MM.1S (cell line): Measurements from ENCODE around the gene MMP7.
A peak's percentile ranks its signal among the peaks of the same experiment; 100 is the strongest.

Experiments used
- DNase-seq: peaks from one replicate; pipeline ENCODE4 v3.0.0-alpha.2; 2015
- H2AFZ ChIP-seq: fragments of 300-600 bp; sonication (generic); 2 replicates; pipeline ENCODE4 v1.6.0; 2016; ENCODE audit warnings: antibody characterized with exemption, low read length
- H3F3A ChIP-seq: fragments of 300-600 bp; sonication (generic); 2 replicates; pipeline ENCODE4 v1.6.1; 2016; ENCODE audit warnings: mild to moderate bottlenecking, antibody characterized with exemption, low read length, moderate library complexity, mixed read lengths; ENCODE audit not compliant: insufficient read depth
- H3K27ac ChIP-seq: fragments of 300-600 bp; sonication (generic); 2 replicates; pipeline ENCODE4 v1.5.1; 2016; ENCODE audit warnings: mild to moderate bottlenecking, low read length
- H3K27me3 ChIP-seq: fragments of 300-600 bp; sonication (generic); replicated peaks from 2 replicates; pipeline ENCODE4 v1.6.0; 2016; ENCODE audit warnings: low read length; ENCODE audit not compliant: insufficient read depth
- H3K36me3 ChIP-seq: fragments of 300-600 bp; sonication (generic); replicated peaks from 2 replicates; pipeline ENCODE4 v1.6.1; 2016; ENCODE audit warnings: mild to moderate bottlenecking, low read length, mixed read lengths; ENCODE audit not compliant: insufficient read depth
- H3K4me1 ChIP-seq: fragments of 300-600 bp; sonication (generic); 2 replicates; pipeline ENCODE4 v1.6.1; 2016; ENCODE audit warnings: low read length, mixed read lengths
- H3K4me2 ChIP-seq: fragments of 300-600 bp; sonication (generic); 2 replicates; pipeline ENCODE4 v1.6.0; 2016; ENCODE audit warnings: low read depth, low read length
- H3K4me3 ChIP-seq: fragments of 300-600 bp; sonication (generic); 2 replicates; pipeline ENCODE4 v1.5.1; 2016; ENCODE audit warnings: low read length, mixed read lengths
- H3K79me2 ChIP-seq: fragments of 300-600 bp; sonication (generic); 2 replicates; pipeline ENCODE4 v1.6.1; 2016; ENCODE audit warnings: mixed run types, low read length, mixed read lengths
- H3K9ac ChIP-seq: fragments of 300-600 bp; sonication (generic); 2 replicates; pipeline ENCODE4 v1.6.1; 2016; ENCODE audit warnings: low read length, mixed read lengths
- H3K9me2 ChIP-seq: fragments of 300-600 bp; sonication (generic); replicated peaks from 2 replicates; pipeline ENCODE4 v1.6.1; 2016; ENCODE audit warnings: mild to moderate bottlenecking, low read length, mixed read lengths; ENCODE audit not compliant: insufficient read depth
- H3K9me3 ChIP-seq: fragments of 300-600 bp; sonication (generic); replicated peaks from 2 replicates; pipeline ENCODE4 v1.6.1; 2016; ENCODE audit warnings: mild to moderate bottlenecking, low read length, mixed read lengths; ENCODE audit not compliant: insufficient read depth
- H4K20me1 ChIP-seq: fragments of 300-600 bp; sonication (generic); 2 replicates; pipeline ENCODE4 v1.6.1; 2016; ENCODE audit warnings: mild to moderate bottlenecking, low read length, moderate library complexity, mixed read lengths; ENCODE audit not compliant: insufficient read depth
- CTCF ChIP-seq: fragments of 300-600 bp; sonication (generic); IDR thresholded peaks from 2 replicates; pipeline ENCODE4 v1.5.1; 2016; ENCODE audit warnings: antibody characterized with exemption, low read length, mixed read lengths
- EZH2 ChIP-seq: fragments of 300-600 bp; sonication (generic); optimal IDR thresholded peaks from 2 replicates; pipeline ENCODE3; 2017; ENCODE audit warnings: low read depth, mild to moderate bottlenecking, antibody characterized with exemption, low read length, mixed read lengths
- EZH2phosphoT487 ChIP-seq: fragments of 300-600 bp; sonication (generic); IDR thresholded peaks from 2 replicates; pipeline ENCODE4 v1.6.1; 2018; ENCODE audit warnings: antibody characterized with exemption, low read length

The MMP7 gene

GRCh38 chr11:102520514-102520913 is 10.0 kb downstream of the MMP7 start:
- no peak overlapping the region for H3K4me2 ChIP-seq
- no peak overlapping the region for H2AFZ ChIP-seq
- no peaks in the 10 kb centered on the region for H3K9me3 ChIP-seq
- H4K20me1 ChIP-seq: no peaks in the 10 kb centered on the region
- H3K27ac ChIP-seq: no peak overlapping the region
- H3K4me1 ChIP-seq: no peaks in the 10 kb centered on the region
- TF ChIP-seq CTCF (no peak), EZH2 (no peak)
- no peak overlapping the region for H3K4me3 ChIP-seq
- H3K9ac ChIP-seq: no peak overlapping the region
- no peaks in the 10 kb centered on the region for H3K9me2 ChIP-seq
- no peaks in the 10 kb centered on the region for H3F3A ChIP-seq
- no peaks in the 10 kb centered on the region for H3K79me2 ChIP-seq
- no peak for DNase-seq
- no peaks in the 10 kb centered on the region for H3K27me3 ChIP-seq
- H3K36me3 ChIP-seq: no peaks in the 10 kb centered on the region

- Histone ChIP-seq H2AFZ (no peak overlapping the region), H3K36me3 (no peaks in the 10 kb centered on the region), H3K9me3 (no peaks in the 10 kb centered on the region), H3K4me1 (no peaks in the 10 kb centered on the region), H3K79me2 (no peaks in the 10 kb centered on the region), H3K27me3 (no peaks in the 10 kb centered on the region), H3F3A (no peaks in the 10 kb centered on the region), H3K4me2 (no peak overlapping the region), H3K4me3 (no peak overlapping the region), H4K20me1 (no peaks in the 10 kb centered on the region), H3K9me2 (no peaks in the 10 kb centered on the region), H3K9ac (no peak overlapping the region), H3K27ac (no peak overlapping the region)
- DNase-seq: no peak
- no peak for TF ChIP-seq EZH2phosphoT487
- TF ChIP-seq CTCF: peak; percentile 26; the same call in 1 of the 2 replicates
- TF ChIP-seq EZH2: no peak
These were observed 12.1 kb downstream of the MMP7 start for GRCh38 chr11:102518296-102519094.

- H3K9me3 ChIP-seq: no peaks in the 10 kb centered on the region
- DNase-seq: no peak
- no peak overlapping the region for H3K4me2 ChIP-seq
- no peaks in the 10 kb centered on the region for H3K4me1 ChIP-seq
- no peaks in the 10 kb centered on the region for H3F3A ChIP-seq
- H3K9ac ChIP-seq: no peak overlapping the region
- H2AFZ ChIP-seq: no peak overlapping the region
- H4K20me1 ChIP-seq: no peaks in the 10 kb centered on the region
- H3K27ac ChIP-seq: no peak overlapping the region
- no peaks in the 10 kb centered on the region for H3K79me2 ChIP-seq
- TF ChIP-seq EZH2: no peak
- TF ChIP-seq CTCF: no peak
- TF ChIP-seq EZH2phosphoT487: no peak
- no peaks in the 10 kb centered on the region for H3K36me3 ChIP-seq
- no peaks in the 10 kb centered on the region for H3K9me2 ChIP-seq
- H3K27me3 ChIP-seq: no peaks in the 10 kb centered on the region
- H3K4me3 ChIP-seq: no peak overlapping the region
These were observed 12.9 kb downstream of the MMP7 start for GRCh38 chr11:102517670-102518069.
